Measurements from ENCODE around the gene SSTR3. TPM values are rescaled to one million over a fixed set of nuclear protein-coding genes. Genes with fewer than 3 reads are reported as not detected.

SSTR3 gene
- total and polyA plus RNA-seq, 7 donors = 0.36 to 1.7 TPM; not detected in 5

DNA sequence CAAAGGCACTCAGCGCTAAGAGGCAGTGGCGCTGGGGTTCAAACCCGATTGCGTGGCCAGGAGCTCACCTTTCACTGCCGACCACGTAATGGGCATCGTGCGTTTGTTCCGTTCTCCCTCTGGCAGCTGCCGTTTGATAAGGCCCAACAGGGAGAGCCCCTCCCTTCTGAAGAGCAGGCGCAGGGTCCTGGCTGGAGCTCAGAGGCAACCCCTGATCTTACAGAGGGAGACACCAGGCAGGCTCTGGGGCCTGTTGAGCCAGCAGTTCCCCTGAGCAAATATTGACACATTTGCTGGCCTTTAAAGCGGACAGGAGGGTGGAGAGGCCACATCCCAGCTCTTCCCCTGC lies 12.5 kb downstream of the SSTR3 start:
- H3K4me1 ChIP-seq = peaks cover 0 to 39% (median 35%) of the 10 kb centered on the region in 4 donors
- intact Hi-C loops (cut with DNase I) = loop anchor here (1.0 to 5.0 kb wide), 5 partner anchors 33 to 543 kb away; no protein-coding TSS in a partner anchor
- 3 to 29% methylated on average over 12 of the region's 12 CpGs for WGBS, 2 donors
- H3K4me3 ChIP-seq = peak overlapping the region in 3 of 4 donors; percentile 56 to 60 (median 59)
- DNase-seq = no peak
- no peaks in the 10 kb centered on the region for H3K9me3 ChIP-seq
- TF ChIP-seq EP300 (IDR thresholded peaks at IDR 0.05) (no peak), POLR2A (IDR thresholded peaks at IDR 0.05) (no peak), POLR2AphosphoS5 (IDR thresholded peaks at IDR 0.05) (no peak)
- TF ChIP-seq, protein P1, sequence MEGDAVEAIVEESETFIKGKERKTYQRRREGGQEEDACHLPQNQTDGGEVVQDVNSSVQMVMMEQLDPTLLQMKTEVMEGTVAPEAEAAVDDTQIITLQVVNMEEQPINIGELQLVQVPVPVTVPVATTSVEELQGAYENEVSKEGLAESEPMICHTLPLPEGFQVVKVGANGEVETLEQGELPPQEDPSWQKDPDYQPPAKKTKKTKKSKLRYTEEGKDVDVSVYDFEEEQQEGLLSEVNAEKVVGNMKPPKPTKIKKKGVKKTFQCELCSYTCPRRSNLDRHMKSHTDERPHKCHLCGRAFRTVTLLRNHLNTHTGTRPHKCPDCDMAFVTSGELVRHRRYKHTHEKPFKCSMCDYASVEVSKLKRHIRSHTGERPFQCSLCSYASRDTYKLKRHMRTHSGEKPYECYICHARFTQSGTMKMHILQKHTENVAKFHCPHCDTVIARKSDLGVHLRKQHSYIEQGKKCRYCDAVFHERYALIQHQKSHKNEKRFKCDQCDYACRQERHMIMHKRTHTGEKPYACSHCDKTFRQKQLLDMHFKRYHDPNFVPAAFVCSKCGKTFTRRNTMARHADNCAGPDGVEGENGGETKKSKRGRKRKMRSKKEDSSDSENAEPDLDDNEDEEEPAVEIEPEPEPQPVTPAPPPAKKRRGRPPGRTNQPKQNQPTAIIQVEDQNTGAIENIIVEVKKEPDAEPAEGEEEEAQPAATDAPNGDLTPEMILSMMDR (IDR thresholded peaks at IDR 0.05) = no peak
- H3K27me3 ChIP-seq = no peaks in the 10 kb centered on the region
- H3K36me3 ChIP-seq = no peaks in the 10 kb centered on the region
- H3K27ac ChIP-seq = peak overlapping the region; percentile 91 to 97 (median 94)

DNA sequence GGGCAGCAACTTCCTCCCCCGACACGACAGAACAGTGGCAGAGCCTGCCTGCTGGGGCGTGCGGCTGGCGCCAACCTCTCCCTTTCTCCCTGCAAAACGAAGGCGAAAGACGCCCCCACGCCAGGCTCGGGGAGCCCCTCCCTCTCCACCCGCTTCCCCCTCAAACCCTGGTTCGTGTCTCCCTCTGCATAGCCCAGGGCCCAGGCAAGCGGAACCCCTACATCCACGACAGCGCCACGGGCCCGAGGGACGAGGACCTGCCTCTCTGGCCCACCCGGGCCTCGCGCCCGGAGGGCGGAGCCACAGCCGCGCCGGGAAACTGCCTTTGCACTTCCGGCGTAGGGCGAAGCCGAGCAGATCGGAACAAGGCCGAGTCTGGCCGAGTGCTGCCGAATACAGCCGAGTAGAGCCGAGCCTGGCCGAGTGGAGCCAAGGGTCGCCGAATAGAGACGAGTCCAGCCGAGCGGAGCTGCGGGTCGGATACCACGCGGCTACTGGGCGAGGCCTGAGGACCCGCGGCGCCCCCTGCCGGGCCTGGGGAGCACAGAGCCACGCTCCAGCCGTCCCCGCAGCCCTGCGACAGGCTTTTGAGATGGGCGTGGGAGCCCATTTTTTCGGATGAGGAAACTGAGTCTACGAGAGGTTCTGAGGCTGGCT lies 13.0 kb downstream of the SSTR3 start:
- Histone ChIP-seq H3K27me3 (no peaks in the 10 kb centered on the region), H3K9me3 (no peaks in the 10 kb centered on the region), H3K4me1 (peaks cover 0 to 39% (median 35%) of the 10 kb centered on the region in 4 donors), H3K4me3 (peak overlapping the region; percentile 56 to 62 (median 60)), H3K27ac (peak overlapping the region; percentile 91 to 97 (median 94)), H3K36me3 (no peaks in the 10 kb centered on the region)
- DNase-seq = peak; percentile 99
- 0 to 1% methylated on average over 58 of the region's 58 CpGs for WGBS, 2 donors
- intact Hi-C loops (cut with DNase I) = loop anchor here (1.0 to 5.0 kb wide), 5 partner anchors 33 to 543 kb away; no protein-coding TSS in a partner anchor
- TF ChIP-seq POLR2AphosphoS5 (IDR thresholded peaks at IDR 0.05) (peak; percentile 99 to 100 (median 99)), EP300 (IDR thresholded peaks at IDR 0.05) (no peak), POLR2A (IDR thresholded peaks at IDR 0.05) (peak; percentile 98 to 99)
- TF ChIP-seq, protein P1 (IDR thresholded peaks at IDR 0.05) = peak; percentile 84 to 93 (median 88)

DNA sequence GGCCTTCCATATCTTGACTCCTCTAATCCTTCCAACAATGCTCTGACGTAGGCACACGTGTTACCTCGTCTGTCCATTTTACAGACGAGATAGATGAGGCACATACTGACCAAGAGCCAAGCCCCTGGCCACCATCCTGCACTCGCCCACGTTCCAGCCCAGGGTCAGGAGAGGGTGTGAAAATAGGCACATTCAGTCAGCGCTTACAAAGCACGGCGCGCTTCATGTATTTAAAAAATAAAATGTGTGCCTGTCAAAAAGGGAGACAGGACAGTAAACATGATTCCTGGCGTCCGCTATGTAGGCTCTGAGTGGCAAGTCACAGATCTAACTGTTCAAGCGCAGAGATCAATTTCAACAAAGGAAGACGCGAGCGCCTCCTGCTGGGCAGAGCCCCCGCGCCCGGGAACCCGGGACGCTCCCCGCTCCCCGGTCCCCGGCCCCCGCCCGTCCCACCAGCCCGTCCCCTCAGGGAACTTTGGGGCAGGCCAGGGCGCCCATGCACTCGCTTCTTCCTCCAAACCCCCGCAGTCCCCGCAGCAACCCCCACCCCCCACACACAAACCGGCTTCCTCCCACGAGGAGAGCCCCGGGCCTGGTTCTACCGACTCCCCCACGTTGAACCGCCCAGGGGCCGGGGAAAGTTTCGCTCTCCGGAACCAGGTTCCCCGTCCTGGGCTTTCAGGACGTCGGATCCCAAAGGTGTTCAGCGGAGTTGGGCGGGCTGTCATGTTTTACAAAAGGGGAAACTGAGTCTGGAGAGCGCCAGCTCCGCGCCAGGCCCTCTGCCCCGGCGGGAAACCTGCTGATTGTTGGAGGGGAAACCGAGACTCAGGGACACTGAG lies 13.8 kb downstream of the SSTR3 start:
- Histone ChIP-seq H3K4me1 (peaks cover 0 to 43% (median 35%) of the 10 kb centered on the region in 4 donors), H3K9me3 (no peaks in the 10 kb centered on the region), H3K27ac (peak overlapping the region; percentile 91 to 97 (median 94)), H3K36me3 (no peaks in the 10 kb centered on the region), H3K27me3 (no peaks in the 10 kb centered on the region), H3K4me3 (peak overlapping the region; percentile 56 to 62 (median 60))
- TF ChIP-seq POLR2A (IDR thresholded peaks at IDR 0.05) (no peak), POLR2AphosphoS5 (IDR thresholded peaks at IDR 0.05) (peak in 2 of 4 donors; percentile 31 to 36)
- TF ChIP-seq, protein P1 (IDR thresholded peaks at IDR 0.05) = peak; percentile 32 to 93 (median 64)
- intact Hi-C loops (cut with DNase I) = loop anchor here (1.0 to 5.0 kb wide), 5 partner anchors 32 to 544 kb away; no protein-coding TSS in a partner anchor
- 2 to 4% methylated on average over 51 of the region's 51 CpGs for WGBS, 2 donors
- DNase-seq = peak; percentile 89

DNA sequence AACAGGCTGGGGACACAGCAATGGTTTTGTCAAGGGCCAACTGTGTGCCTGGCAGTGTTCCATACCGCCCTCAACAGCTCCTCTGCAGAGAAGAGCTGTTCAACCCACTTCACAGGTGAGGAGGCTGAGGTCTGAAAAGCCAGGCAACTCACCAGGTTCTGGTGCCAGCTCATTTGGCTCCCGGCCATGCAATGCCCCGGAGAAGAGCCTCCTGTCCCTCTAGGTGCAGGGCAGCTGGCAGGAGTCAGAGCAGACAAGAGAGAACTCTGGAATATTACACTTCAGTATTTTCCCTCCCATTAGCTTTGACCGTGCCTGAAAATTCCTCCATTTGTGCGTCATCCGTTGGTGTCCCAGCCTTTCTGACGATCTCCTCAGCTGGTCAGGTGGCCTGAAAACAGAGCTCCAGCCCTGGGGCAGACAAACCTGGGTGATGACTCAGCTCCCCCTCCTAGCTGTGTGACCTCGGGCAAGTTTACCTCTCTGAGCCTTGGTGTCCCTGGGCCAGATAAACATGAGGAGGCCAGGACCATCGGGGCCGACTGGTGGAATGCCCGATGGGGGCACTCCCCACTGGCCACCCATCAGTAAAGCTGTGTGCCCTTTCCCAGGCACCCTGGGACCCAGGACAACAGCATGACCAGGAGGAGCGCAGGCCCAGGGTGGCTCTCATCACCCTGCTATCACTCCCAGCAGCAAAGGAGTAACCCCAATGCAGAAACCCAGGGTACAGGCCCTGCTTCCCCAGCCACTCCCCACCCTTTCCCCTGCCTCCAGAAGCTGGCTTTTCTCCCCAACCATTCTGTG lies 14.6 kb downstream of the SSTR3 start:
- WGBS, 2 donors = 21 to 65% methylated on average over 12 of the region's 12 CpGs
- DNase-seq = peak; percentile 89
- TF ChIP-seq, protein P1 (IDR thresholded peaks at IDR 0.05) = no peak
- TF ChIP-seq EP300 (IDR thresholded peaks at IDR 0.05) = peak in 2 of 4 donors; percentile 38 to 72
- TF ChIP-seq POLR2A (IDR thresholded peaks at IDR 0.05) = no peak
- TF ChIP-seq POLR2AphosphoS5 (IDR thresholded peaks at IDR 0.05) = peak in 1 of 4 donors; percentile 71
- H3K36me3 ChIP-seq = no peaks in the 10 kb centered on the region
- H3K4me3 ChIP-seq = peak overlapping the region in 1 of 4 donors; percentile 60
- no peaks in the 10 kb centered on the region for H3K9me3 ChIP-seq
- H3K4me1 ChIP-seq = peaks cover 0 to 45% (median 35%) of the 10 kb centered on the region in 4 donors
- intact Hi-C loops (cut with DNase I) = loop anchor here (2.0 to 5.0 kb wide), 4 partner anchors 120 to 545 kb away; no protein-coding TSS in a partner anchor
- no peaks in the 10 kb centered on the region for H3K27me3 ChIP-seq
- peak overlapping the region; percentile 91 to 97 (median 94) for H3K27ac ChIP-seq

All from sigmoid colon (tissue), 7 donors.